NT2/D1 (cell line): ENCODE results near the gene OPRD1.

Source experiments
- DNase-seq: peaks from one replicate; pipeline ENCODE4 v3.0.0-alpha.2; 2011; ENCODE audit warnings: low read depth, low spot score
- H3K27me3 ChIP-seq: 2 replicates; pipeline ENCODE4 v1.6.0; 2011; ENCODE audit warnings: mild to moderate bottlenecking; ENCODE audit not compliant: insufficient read length, insufficient read depth
- H3K36me3 ChIP-seq: 2 replicates; pipeline ENCODE4 v1.6.1; 2011; ENCODE audit warnings: mild to moderate bottlenecking, low read length, mixed read lengths; ENCODE audit not compliant: insufficient read depth, insufficient read length
- H3K4me1 ChIP-seq: 2 replicates; pipeline ENCODE4 v1.5.1; 2011; ENCODE audit not compliant: insufficient read depth, insufficient read length
- H3K4me3 ChIP-seq: 2 replicates; pipeline ENCODE4 v1.5.1; 2011; ENCODE audit warnings: low read depth; ENCODE audit not compliant: insufficient read length
- H3K9ac ChIP-seq: 2 replicates; pipeline ENCODE4 v1.6.0; 2011; ENCODE audit warnings: low read depth; ENCODE audit not compliant: insufficient read length
- H3K9me3 ChIP-seq: 2 replicates; pipeline ENCODE4 v1.5.1; 2011; ENCODE audit warnings: mild to moderate bottlenecking, low read length; ENCODE audit not compliant: insufficient read depth
- SUZ12 ChIP-seq: IDR thresholded peaks from 2 replicates; pipeline ENCODE4 v1.6.1; 2011; ENCODE audit not compliant: insufficient read length, insufficient read depth; ENCODE audit errors: extremely low read depth
- YY1 ChIP-seq: IDR thresholded peaks from 2 replicates; pipeline ENCODE4 v1.6.1; 2011; ENCODE audit not compliant: insufficient read length, insufficient read depth
- ZNF274 ChIP-seq: IDR thresholded peaks from 2 replicates; pipeline ENCODE4 v1.6.1; 2011; ENCODE audit warnings: mild to moderate bottlenecking, low read depth, low read length

The OPRD1 gene

DNA sequence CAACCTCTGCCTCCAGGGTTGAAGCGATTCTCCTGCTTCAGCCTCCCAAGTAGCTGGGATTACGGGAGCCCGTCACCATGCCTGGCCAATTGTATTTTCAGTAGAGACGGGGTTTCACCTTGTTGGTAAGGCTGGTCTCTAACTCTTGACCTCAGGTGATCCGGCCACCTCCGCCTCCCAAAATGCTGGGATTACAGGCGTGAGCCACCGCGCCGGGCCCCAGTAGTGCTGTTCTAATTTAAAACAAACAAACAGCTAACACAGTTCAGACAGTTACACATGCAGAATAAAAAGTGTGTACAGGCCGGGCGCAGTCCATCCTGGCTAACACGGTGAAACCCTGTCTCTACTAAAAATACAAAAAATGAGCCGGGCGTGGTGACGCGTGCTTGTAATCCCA lies 35.6 kb upstream of the OPRD1 start:
- no peak for DNase-seq
- Histone ChIP-seq H3K36me3 (peaks cover 35% of the 10 kb centered on the region), H3K4me1 (peaks cover 2% of the 10 kb centered on the region), H3K9ac (no peak overlapping the region), H3K27me3 (no peaks in the 10 kb centered on the region), H3K9me3 (no peaks in the 10 kb centered on the region), H3K4me3 (no peak overlapping the region)
- TF ChIP-seq SUZ12 (no peak), ZNF274 (no peak), YY1 (no peak)

DNA sequence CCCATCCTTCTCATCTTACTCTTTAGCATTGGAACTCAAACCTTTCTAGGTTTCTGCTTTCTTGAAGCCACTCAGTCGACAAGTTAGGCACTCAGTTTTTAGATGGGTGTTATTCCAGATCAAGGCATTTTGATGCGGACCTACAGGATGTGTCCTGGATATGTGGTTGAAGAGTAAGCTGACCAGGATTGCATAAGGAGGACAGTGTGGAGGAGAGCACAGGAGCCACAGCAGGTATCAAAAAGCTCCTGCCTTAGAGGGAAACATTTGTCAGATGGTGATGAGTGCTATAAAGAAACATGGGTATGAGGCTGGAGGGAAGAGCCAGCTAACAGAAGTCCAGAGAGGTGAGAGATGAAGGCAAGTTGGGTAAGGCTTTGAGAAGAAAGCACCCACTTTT lies 33.9 kb upstream of the OPRD1 start:
- no peak for TF ChIP-seq YY1
- no peak for TF ChIP-seq SUZ12
- no peak for TF ChIP-seq ZNF274
- no peak overlapping the region for H3K9ac ChIP-seq
- peaks cover 5% of the 10 kb centered on the region for H3K4me1 ChIP-seq
- H3K4me3 ChIP-seq = no peak overlapping the region
- H3K9me3 ChIP-seq = no peaks in the 10 kb centered on the region
- DNase-seq = no peak
- peaks cover 22% of the 10 kb centered on the region for H3K36me3 ChIP-seq
- H3K27me3 ChIP-seq = no peaks in the 10 kb centered on the region

- no peak overlapping the region for H3K9ac ChIP-seq
These were observed 32.1 kb upstream of the OPRD1 start for GRCh38 chr1:28779751-28780408.

DNA sequence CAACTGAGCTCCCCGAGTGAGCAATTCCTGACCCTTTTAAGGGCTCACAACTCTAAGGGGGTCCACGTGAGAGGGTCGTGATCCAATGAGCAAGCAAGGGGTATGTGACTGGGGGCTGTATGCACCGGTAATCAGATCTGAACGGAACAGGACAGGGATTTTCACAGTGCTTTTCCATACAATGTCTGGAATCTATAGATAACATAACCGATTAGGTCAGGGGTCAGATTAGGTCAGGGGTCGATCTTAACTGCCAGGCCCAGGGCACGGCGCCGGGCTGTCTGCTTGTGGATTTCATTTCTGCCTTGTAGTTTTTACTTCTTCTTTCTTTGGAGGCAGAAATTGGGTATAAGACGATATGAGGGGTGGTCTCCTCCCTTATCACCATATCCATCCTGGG lies 30.7 kb upstream of the OPRD1 start:
- no peak for DNase-seq
- Histone ChIP-seq H3K9ac (no peak overlapping the region), H3K4me3 (no peak overlapping the region), H3K27me3 (no peaks in the 10 kb centered on the region), H3K36me3 (no peaks in the 10 kb centered on the region), H3K9me3 (no peaks in the 10 kb centered on the region), H3K4me1 (peaks cover 6% of the 10 kb centered on the region)
- TF ChIP-seq YY1 (no peak), SUZ12 (no peak), ZNF274 (no peak)

More at GRCh38 chr1:28779751-28780408, 32.1 kb upstream of the OPRD1 start:
- H3K4me1 ChIP-seq = peaks cover 6% of the 10 kb centered on the region
- no peaks in the 10 kb centered on the region for H3K27me3 ChIP-seq
- DNase-seq = no peak
- no peak overlapping the region for H3K4me3 ChIP-seq
- TF ChIP-seq SUZ12 = no peak
- TF ChIP-seq YY1 = no peak
- no peak for TF ChIP-seq ZNF274
- peaks cover 8% of the 10 kb centered on the region for H3K36me3 ChIP-seq
- no peaks in the 10 kb centered on the region for H3K9me3 ChIP-seq

GRCh38 chr1:28782011-28782410 lies 30.0 kb upstream of the OPRD1 start:
- DNase-seq = no peak
- Histone ChIP-seq H3K4me3 (no peak overlapping the region), H3K9me3 (no peaks in the 10 kb centered on the region), H3K4me1 (peaks cover 6% of the 10 kb centered on the region), H3K9ac (no peak overlapping the region), H3K36me3 (no peaks in the 10 kb centered on the region), H3K27me3 (no peaks in the 10 kb centered on the region)
- TF ChIP-seq ZNF274 = no peak

GRCh38 chr1:28783363-28783762 lies 28.6 kb upstream of the OPRD1 start:
- H3K9ac ChIP-seq = no peak overlapping the region
- no peak for TF ChIP-seq YY1
- TF ChIP-seq SUZ12 = no peak
- TF ChIP-seq ZNF274 = no peak
- no peaks in the 10 kb centered on the region for H3K9me3 ChIP-seq
- no peak for DNase-seq
- H3K27me3 ChIP-seq = no peaks in the 10 kb centered on the region
- H3K36me3 ChIP-seq = no peaks in the 10 kb centered on the region
- no peak overlapping the region for H3K4me3 ChIP-seq
- peaks cover 6% of the 10 kb centered on the region for H3K4me1 ChIP-seq

- DNase-seq = no peak
- Histone ChIP-seq H3K27me3 (no peaks in the 10 kb centered on the region), H3K4me3 (no peak overlapping the region), H3K36me3 (no peaks in the 10 kb centered on the region), H3K4me1 (peaks cover 10% of the 10 kb centered on the region), H3K9ac (no peak overlapping the region), H3K9me3 (no peaks in the 10 kb centered on the region)
- TF ChIP-seq ZNF274 = no peak
- no peak for TF ChIP-seq SUZ12
- TF ChIP-seq YY1 = no peak
These were observed 22.6 kb upstream of the OPRD1 start for GRCh38 chr1:28789412-28789811.

DNA sequence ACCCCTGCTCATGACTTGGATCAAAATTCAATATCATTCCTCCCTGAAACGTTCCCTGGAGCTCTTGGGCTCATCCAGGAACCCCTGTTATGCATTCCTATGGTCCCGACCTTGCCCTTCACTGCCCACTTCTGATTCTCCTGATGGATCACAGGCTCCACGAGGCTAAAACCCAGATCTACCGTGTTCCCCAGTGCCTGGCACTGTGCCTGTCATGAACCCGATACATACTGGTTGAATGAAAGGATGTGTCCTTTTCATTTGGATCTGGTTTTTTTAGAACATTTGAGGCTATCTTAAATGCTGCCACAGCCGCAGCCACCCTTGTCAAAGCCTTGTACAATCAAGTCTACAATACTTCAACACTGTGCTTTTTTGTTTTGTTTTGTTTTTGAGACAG lies 22.2 kb upstream of the OPRD1 start:
- no peaks in the 10 kb centered on the region for H3K36me3 ChIP-seq
- peaks cover 10% of the 10 kb centered on the region for H3K4me1 ChIP-seq
- TF ChIP-seq ZNF274 (no peak), YY1 (no peak)
- no peak for DNase-seq
- H3K27me3 ChIP-seq = no peaks in the 10 kb centered on the region
- H3K9me3 ChIP-seq = no peaks in the 10 kb centered on the region
- H3K4me3 ChIP-seq = no peak overlapping the region
- no peak overlapping the region for H3K9ac ChIP-seq
